ENCODE results near the gene PEX13.

Gene PEX13

DNA sequence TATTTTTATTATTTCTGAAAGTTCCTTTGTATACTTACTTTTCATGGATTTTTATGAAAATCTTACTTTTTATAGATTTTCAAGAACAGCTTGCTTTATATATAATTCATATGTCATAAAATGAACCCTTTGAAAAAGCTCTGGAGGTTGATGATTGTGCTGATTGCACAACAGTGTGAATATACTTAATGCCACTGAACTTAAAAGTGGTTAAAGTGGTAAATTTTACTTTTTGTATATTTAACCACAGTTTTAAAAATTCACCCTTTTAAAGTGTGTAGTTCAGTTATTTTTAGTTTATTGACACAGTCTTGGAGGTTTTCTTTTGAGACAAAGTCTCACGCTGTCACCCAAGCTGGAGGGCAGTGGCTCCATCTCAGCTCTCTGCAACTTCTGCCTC lies 56.6 kb downstream of the PEX13 start:
- no peak overlapping the region for H3K27ac ChIP-seq
- H3K4me2 ChIP-seq: no peak overlapping the region
- no peak overlapping the region for H3K9ac ChIP-seq
- peaks cover 5% of the 10 kb centered on the region; the same call in 1 of the 2 replicates for H3K36me3 ChIP-seq (ENCODE audit: insufficient read depth)
- no peak overlapping the region for H3K4me3 ChIP-seq (IDR thresholded peaks at IDR 0.05; ENCODE audit: insufficient read depth, low read depth, low read length)
- no peak overlapping the region for H2AFZ ChIP-seq (ENCODE audit: low read depth)
- TF ChIP-seq, protein P1, sequence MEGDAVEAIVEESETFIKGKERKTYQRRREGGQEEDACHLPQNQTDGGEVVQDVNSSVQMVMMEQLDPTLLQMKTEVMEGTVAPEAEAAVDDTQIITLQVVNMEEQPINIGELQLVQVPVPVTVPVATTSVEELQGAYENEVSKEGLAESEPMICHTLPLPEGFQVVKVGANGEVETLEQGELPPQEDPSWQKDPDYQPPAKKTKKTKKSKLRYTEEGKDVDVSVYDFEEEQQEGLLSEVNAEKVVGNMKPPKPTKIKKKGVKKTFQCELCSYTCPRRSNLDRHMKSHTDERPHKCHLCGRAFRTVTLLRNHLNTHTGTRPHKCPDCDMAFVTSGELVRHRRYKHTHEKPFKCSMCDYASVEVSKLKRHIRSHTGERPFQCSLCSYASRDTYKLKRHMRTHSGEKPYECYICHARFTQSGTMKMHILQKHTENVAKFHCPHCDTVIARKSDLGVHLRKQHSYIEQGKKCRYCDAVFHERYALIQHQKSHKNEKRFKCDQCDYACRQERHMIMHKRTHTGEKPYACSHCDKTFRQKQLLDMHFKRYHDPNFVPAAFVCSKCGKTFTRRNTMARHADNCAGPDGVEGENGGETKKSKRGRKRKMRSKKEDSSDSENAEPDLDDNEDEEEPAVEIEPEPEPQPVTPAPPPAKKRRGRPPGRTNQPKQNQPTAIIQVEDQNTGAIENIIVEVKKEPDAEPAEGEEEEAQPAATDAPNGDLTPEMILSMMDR (conservative IDR thresholded peaks at IDR 0.05; ENCODE audit: low read depth, low read length): no peak
- H3K4me1 ChIP-seq (ENCODE audit: low read depth, poor library complexity, severe bottlenecking): no peaks in the 10 kb centered on the region
- H3K79me2 ChIP-seq (ENCODE audit: insufficient read depth, low read depth): no peaks in the 10 kb centered on the region
- no peaks in the 10 kb centered on the region for H4K20me1 ChIP-seq (ENCODE audit: insufficient read depth)
- no peaks in the 10 kb centered on the region for H3K27me3 ChIP-seq (ENCODE audit: insufficient read depth, low read depth)

DNA sequence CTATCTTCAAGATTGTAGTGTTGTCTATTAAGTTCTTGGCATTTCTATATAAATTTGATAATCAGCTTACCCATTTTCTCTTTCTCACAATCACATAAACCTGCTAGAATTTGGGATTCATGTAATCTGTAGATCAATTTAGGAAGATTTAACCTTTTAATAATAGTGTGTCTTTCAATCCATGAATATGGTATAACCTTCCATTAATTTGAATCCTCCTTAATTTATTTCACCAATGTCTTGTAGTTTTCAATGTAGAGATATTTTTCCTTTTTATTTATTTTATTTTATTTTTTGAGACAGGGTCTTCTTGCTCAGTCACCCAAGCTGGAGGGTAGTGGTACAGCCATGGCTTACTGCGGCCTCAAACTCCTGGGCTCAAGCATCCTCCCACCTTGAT lies 68.4 kb downstream of the PEX13 start:
- H3K27me3 ChIP-seq (ENCODE audit: insufficient read depth, low read depth): no peaks in the 10 kb centered on the region
- H3K4me2 ChIP-seq: no peak overlapping the region
- H3K9ac ChIP-seq: no peak overlapping the region
- H3K79me2 ChIP-seq (ENCODE audit: insufficient read depth, low read depth): no peaks in the 10 kb centered on the region
- no peak overlapping the region for H3K4me3 ChIP-seq (IDR thresholded peaks at IDR 0.05; ENCODE audit: insufficient read depth, low read depth, low read length)
- no peaks in the 10 kb centered on the region for H4K20me1 ChIP-seq (ENCODE audit: insufficient read depth)
- no peaks in the 10 kb centered on the region; the same call in 1 of the 2 replicates for H3K36me3 ChIP-seq (ENCODE audit: insufficient read depth)
- no peaks in the 10 kb centered on the region for H3K4me1 ChIP-seq (ENCODE audit: low read depth, poor library complexity, severe bottlenecking)
- no peak overlapping the region for H2AFZ ChIP-seq (ENCODE audit: low read depth)
- H3K27ac ChIP-seq: no peak overlapping the region
- TF ChIP-seq, protein P1 (conservative IDR thresholded peaks at IDR 0.05; ENCODE audit: low read depth, low read length): no peak

DNA sequence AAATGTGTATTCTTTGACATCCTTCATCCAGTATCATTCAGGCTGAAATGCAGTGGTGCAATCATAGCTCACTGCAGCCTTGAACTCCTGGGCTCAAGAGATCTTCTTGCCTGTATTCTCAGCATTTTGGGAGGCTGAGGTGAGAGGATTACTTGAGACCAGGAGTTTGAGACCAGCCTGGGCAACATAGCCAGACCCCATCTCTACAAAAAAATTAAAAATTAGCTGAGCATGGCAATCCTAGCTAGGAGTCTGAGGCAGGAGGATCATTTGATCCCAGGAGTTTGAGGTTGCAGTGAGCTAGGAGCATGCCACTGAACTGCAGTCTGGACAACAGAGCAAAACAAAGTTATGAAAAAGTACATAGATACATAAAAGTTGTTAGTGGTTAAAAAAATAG lies 72.3 kb downstream of the PEX13 start:
- Histone ChIP-seq H3K36me3 (ENCODE audit: insufficient read depth) (no peaks in the 10 kb centered on the region), H3K4me2 (no peak overlapping the region), H3K9ac (no peak overlapping the region), H2AFZ (ENCODE audit: low read depth) (no peak overlapping the region), H3K27ac (no peak overlapping the region), H3K4me1 (ENCODE audit: low read depth, poor library complexity, severe bottlenecking) (no peaks in the 10 kb centered on the region), H3K79me2 (ENCODE audit: insufficient read depth, low read depth) (no peaks in the 10 kb centered on the region), H4K20me1 (ENCODE audit: insufficient read depth) (no peaks in the 10 kb centered on the region), H3K4me3 (IDR thresholded peaks at IDR 0.05; ENCODE audit: insufficient read depth, low read depth, low read length) (no peak overlapping the region), H3K27me3 (ENCODE audit: insufficient read depth, low read depth) (no peaks in the 10 kb centered on the region)
- TF ChIP-seq, protein P1 (conservative IDR thresholded peaks at IDR 0.05; ENCODE audit: low read depth, low read length): no peak

DNA sequence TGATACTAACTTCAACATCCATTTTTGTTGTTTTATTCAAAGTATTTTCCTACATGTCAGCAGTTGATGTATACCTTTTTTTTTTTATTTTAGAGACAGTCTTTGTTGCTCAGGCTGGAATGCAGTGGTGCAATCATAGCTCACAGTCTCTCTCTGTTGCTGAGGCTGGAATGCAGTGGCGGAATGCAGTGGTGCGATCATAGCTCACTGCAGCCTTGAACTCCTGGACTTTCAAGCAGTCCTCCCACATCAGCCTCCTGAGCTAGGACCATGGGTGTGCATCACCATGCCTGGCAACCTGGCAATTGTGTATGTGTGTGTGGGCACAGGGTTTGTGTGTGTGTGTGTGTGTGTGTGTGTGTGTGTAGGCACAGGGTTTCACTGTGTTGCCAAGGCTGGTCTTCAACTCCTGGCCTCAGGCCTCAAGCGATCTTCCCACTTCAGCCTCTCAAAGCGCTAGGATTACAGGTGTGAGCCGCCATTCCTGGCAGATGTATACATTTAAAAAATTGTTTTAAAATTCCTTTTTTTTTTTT lies 72.9 kb downstream of the PEX13 start:
- Histone ChIP-seq H3K4me2 (no peak overlapping the region), H3K4me1 (ENCODE audit: low read depth, poor library complexity, severe bottlenecking) (no peaks in the 10 kb centered on the region), H3K27me3 (ENCODE audit: insufficient read depth, low read depth) (no peaks in the 10 kb centered on the region), H3K4me3 (IDR thresholded peaks at IDR 0.05; ENCODE audit: insufficient read depth, low read depth, low read length) (no peak overlapping the region), H2AFZ (ENCODE audit: low read depth) (no peak overlapping the region), H3K36me3 (ENCODE audit: insufficient read depth) (no peaks in the 10 kb centered on the region), H4K20me1 (ENCODE audit: insufficient read depth) (no peaks in the 10 kb centered on the region), H3K79me2 (ENCODE audit: insufficient read depth, low read depth) (no peaks in the 10 kb centered on the region), H3K9ac (no peak overlapping the region), H3K27ac (no peak overlapping the region)
- TF ChIP-seq, protein P1 (conservative IDR thresholded peaks at IDR 0.05; ENCODE audit: low read depth, low read length): no peak
